ENCODE data around the gene ZFAND3.
"Not testable (repeated sequence)": the region's sequence is repeated elsewhere in the genome, so short reads cannot be mapped to it uniquely, and the experiment has no call there.

ZFAND3 gene

DNA sequence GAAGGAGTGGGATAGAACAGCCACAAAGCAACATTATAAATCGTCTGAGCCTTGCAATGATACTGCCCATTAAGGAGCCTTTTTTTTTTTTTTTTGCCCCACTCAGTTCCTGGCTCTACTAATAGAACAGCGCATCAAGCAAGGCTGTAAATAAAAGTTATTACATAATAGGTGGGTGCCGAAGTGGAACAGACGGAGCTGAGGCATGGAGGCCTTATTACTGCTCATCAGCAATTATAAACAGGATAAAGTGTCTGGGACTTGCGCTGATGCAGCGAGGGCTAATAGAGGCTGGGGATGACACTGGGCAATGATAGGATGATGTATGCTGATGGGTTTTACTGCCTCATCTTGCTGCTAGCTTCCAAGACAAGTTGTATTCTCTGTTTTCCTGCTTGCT is 272.1 kb downstream of the ZFAND3 start:
- DNase-seq (ENCODE audit: low spot score): no peak

DNA sequence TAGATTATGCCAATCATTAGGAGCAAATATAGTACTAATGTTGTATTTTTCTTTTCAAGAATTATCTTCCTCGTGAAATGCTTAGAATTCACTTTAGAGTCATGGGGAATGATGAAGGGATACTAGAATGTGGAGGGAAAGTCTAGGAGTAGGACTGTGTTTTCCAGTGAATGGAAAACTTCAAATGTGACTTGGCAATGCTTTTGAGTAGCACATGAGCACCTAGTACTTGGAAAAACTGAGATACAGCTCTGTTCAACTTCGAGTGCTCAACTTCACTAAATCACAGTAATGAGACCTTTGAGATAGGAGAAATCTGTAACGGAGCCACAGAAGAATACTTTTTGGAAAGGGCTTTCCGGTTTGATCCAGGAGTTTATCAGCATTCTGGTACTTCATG is 272.9 kb downstream of the ZFAND3 start:
- DNase-seq (ENCODE audit: low spot score): no peak

DNA sequence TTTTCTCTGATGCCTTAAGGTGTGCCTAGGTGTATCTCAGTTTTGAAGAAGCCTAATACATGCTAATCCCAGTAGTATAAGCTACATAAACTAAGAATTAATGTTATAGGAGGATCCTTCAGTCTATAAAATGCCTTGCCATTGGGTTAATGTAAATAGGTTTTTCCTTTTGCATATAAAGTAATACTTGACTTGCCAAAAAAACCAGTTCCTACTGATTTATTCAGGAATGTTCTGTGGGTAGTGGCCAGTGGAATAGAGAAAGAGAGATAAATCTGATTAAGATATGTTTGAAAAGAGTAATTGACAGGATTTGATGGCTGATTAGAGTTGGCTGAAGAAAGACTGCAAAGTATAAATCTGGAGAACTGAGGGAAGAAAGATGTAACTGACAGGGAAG is 273.4 kb downstream of the ZFAND3 start:
- DNase-seq (ENCODE audit: low spot score): no peak

DNA sequence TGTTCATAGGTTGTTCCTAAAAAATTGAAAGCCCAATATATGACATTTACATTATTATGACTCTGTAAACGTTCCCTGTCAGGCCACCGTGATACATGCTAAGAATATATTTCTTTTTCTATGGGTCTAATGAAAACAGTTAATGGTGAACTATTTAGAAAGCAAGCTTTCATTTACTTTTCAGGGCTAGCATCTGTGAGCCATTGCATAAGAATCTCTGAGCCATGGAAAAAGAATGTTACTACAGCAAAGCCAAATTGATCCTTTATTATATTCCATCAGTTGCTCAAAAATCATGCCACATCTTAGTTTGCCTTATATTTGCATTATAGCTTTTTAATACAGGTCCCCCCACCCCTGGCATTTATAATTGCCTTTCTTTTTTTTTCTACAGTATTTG is 275.5 kb downstream of the ZFAND3 start:
- DNase-seq (ENCODE audit: low spot score): no peak

DNA sequence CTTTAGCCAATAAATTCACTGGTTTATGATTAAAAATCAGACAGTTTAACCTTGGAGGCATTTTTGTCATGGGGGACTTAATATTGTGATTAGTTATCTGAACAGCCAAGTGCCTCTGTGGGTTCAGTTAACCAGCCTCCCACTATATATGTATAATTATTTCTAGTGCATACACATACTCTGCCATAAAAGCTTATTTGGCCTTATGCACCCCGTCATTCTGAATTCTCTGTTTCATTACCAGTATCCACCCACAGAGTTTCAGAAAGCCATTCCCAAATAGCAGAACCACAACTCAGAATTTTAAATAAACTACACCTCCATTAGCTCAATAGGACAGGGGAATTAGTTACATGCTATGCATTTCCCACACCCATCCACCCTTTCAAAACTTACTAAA is 279.7 kb downstream of the ZFAND3 start:
- no peak for DNase-seq (ENCODE audit: low spot score)

DNA sequence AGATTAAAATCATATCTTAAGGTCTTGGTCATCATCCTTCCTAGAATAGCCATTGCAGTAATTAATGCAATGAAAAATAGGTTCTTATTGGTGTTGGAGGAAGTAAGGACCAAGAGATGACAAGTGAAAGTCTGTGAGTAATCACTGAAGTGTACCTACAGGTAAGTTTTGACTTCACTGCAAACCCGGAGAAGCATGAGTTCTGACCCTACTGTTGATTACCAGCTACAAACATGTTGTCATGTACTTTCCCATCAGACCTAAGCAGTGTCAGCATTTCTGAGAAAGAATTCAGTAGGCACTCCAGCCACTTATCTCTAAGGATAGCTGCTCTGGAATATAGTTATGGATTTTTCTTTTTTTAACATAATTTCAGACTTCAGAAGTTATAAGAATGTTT is 280.9 kb downstream of the ZFAND3 start:
- no peak for DNase-seq (ENCODE audit: low spot score)

DNA sequence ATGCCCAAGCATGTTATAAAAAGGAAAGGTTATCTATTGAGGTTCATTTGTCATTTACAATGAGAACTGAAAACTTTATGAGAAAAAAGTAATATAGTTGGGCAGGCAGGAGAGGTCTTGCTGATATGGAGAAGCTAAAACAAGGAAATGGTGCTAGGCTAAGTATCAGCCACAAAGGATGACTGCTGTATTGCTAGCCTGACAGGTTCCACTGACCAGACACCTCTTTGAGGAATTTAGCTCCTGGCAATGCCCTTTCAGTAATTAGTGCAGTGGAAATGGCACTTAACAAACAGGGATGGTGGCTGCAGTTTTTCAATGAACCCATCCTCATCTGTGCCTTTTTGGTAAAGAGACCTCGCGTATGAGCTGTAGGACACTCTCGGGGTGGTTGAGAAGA is 284.4 kb downstream of the ZFAND3 start:
- DNase-seq (ENCODE audit: low spot score): no peak

DNA sequence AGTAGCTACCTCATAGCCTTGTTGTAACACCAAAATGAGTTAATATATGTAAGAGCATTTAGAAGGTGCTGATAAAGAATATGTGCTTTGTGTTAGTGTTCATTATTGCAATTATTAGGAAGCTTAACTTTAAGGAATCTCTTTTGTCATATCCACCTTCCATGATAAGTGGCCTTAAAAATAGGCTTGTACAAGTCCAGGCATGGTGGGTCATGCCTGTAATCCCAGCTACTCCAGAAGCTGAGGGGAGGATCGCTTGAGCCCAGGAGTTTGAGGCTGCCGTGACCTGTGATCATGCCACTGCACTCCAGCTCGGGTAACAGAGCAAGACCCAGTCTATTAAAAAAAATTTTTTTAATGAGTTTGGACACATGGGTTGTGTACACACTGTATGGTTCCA is 285.5 kb downstream of the ZFAND3 start:
- DNase-seq (ENCODE audit: low spot score): no peak

DNA sequence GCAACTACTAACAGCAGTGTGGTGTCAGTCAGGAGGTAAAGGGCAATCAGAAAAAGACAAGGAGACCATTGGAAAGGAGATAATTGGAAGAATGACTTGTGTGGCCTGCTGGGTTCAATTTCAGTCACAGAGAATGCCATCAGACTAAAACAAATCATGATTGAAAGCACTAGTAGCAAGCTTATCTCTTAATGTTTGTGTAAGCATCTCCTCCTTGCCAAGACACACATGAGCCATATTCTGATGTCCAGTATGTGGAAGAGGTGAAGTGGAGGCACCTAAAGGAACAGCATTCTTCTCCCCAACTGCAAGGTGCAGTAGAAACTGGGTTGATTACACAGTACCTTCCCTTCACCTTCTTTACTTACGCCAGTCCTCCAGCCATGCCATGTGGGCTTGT is 287.5 kb downstream of the ZFAND3 start:
- DNase-seq (ENCODE audit: low spot score): no peak

DNA sequence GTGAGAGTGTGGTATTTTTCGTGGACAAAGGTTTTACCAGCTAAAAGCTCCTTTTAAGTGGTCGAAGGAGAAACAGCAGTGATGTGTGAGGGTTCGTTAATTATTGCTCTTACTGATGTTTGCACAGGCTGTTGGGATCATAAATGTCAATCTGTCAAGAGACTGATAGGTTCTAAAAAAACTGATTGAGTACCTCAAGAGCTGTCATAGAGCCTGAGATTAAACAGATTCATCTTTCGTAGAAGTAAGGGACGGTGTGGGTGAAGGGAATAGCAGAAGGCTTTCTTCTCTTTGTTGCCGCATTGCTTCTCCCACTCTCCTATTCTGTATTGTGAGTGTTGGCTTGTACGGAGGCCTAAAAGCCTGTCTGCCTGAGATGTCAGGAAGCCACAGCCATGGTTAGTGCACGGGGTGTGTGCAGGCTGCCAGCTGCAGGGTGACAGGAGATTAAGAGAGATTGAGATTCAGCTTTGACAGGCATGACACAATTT is 291.0 kb downstream of the ZFAND3 start:
- DNase-seq (ENCODE audit: low spot score): no peak

DNA sequence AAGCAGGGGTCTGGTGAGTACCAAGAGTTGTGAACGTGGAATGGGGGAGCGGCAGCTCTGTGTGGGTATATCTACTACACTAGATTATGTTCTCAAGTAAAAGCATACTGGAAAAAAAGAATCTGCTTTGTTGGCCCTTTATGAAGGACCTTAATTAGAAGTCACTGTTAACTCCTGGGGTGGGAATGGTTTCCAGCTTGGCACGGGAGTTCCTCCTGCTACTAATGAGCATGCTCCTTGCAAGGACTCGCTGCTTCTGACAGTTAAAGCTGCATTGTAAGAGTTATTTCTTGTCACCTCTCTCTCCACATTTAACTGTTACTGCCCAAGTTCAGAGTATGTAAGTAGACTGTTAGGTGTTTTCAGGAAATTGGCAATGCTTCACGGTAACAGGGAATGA is 292.7 kb downstream of the ZFAND3 start:
- no peak for DNase-seq (ENCODE audit: low spot score)

DNA sequence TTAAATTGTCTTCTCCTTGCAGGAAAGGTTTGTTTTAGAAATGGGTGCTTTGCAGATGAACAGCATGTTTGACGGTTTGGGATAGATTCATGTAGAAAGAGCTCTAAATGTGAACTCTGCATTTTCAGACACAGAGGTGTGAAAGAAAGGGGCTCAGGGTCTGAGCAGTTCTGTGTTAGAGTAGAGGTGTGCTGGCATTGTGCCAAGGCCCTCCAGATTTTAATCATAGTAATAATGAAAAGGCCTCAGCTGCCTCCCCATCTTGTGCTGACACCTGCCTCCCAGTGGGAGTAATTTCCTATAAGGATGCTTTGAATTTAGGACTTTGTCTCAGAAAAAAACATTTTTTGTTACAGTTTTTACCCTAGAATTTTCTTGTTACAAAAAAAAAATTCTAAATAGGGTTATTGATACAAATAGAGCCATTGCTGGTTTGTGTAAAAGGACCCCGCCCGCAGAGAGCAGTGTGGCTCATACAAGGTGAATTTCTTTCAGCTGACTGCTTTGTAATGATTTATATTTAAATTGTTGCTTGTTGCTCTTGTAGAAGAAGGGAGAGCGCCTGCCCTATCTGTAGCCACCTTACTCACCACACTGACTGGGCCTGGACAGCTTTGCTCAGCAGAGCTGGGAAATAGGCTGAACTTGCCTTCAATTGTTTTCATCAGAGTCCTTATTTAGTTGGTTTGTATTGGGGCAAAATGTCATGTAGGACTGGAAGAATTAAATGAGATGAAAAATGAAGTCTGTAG is 294.5 kb downstream of the ZFAND3 start:
- no peak for DNase-seq (ENCODE audit: low spot score)

DNA sequence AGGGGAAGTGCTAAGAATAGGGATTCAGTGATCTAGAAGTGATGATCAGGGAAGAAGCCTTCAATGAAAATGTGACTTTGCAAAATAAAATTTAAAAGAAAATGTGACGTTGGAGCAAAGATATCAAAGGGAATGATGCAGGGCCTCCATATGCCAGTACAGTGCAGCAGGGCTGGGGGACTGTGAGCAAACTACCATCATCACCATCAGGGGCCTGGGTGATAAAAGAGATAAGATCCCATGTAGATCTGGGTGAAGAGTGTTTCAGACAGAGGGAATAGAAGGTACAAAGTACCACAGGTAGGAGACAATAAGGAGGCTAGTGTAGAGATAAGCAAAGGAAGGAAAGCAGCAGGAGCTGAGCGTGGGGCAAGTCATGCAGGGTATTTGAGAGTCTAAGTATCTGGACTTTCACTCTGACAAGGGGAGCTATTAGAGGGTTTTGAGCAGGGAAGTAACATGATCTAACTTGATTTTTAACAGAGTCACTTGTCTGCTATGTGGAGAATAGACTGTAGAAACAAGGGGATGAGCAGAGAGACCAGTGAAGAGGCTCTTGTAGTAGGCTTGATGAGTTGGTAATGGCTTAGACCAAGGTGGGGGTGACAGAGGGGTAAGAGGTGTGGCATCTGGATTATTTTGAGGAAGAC is 295.6 kb downstream of the ZFAND3 start:
- DNase-seq (ENCODE audit: low spot score): no peak

DNA sequence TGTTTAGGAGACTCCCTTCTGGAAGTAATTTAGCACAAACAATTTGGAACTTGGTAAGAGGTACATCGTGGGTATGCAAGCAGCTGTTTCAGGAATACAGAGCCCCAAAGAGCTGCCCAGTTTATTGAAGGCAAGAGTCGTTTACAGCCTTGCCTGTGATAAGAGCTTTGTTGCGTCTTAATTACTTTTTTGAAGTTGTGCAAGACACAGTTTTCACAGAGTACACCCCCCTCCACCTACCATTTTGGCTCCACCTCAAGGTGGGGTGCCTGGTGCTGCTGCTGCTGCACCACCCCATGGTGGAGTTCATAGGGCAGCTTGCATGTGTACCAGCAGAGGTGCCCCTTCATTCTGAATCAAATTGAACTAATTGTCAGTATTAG is 296.1 kb downstream of the ZFAND3 start:
- DNase-seq (ENCODE audit: low spot score): no peak

DNA sequence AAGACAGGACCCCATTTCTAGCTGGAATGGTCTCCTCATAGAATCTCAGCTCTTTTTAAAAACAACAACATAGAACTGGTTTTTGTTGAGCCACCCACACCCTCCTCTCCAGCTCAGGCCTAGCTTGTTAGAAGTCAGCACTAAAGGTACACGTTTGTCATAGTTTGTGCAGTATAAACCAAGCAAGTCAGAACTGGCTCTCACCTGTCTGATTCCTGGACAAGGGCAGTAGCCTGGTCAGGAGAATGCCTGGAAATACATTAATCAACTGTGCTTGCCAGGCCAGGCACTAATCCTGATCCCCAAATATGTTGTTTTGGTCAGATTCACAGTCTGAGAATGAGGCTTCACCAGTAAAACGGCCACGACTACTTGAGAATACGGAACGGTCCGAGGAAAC is 296.7 kb downstream of the ZFAND3 start:
- DNase-seq (ENCODE audit: low spot score): no peak

DNA sequence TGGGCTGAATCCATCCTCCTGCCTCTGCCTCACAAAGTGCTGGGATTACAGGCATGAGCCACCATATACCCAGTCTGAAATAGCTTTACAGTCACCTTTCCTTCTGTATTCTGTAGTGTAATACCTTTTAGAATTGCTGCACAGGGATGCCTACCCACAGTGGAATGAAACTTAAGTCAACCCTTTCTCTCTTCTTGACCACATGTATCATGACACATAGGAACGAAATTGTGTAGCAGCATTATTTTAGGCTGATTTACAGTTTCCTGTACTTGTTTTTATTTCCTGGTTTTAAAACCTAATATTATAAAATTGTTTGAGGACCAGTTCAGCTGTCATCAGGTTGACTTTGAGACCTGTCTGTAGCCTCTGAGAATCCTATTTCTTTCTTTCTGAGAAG is 297.8 kb downstream of the ZFAND3 start:
- DNase-seq (ENCODE audit: low spot score): no peak

DNA sequence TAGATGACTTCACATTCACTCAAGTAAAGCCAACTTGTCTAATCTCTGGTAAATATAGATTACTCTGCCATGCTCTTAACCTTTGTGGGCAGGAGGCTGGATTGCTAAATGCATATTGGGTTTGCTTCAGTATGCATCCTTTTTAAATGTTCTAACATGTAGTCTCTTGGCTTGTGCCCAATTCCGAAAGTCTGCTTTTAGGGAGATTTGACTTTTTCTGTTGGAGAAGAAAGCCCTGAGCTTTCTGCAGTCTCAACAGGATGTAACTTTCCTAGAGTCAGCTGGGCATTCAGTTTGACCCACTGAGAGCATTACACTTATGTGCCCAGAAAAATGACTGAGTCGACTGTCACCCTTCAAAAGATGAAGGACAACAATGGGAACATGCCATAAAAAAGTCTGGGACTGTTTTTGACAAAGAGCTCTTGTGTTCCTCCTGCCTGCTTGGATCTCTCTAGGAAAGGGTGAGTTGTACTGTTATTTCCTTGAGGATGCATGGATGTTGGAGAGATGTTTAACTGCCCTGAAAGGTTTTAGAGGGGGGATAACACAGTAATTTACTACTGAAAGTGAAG is 299.4 kb downstream of the ZFAND3 start:
- no peak for DNase-seq (ENCODE audit: low spot score)

DNA sequence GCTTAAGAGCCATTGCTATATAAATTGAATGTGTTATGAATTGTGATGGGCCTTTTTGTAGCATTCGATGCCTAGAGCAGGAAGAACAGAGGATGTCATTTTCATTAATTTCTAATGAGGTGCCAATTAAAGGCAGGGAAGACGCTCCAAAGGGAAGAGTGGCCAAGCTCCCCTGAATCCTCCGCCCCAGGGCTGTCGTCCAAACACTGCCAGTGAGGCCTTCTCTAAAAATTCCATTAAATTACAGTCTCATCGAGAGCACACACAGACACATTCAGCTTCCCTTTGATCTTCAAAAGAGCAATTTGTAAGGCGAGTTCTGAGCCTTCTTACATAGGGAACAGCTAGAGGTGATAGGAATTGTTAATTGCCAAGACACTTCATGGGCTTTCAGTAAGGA is 300.0 kb downstream of the ZFAND3 start:
- DNase-seq (ENCODE audit: low spot score): no peak

DNA sequence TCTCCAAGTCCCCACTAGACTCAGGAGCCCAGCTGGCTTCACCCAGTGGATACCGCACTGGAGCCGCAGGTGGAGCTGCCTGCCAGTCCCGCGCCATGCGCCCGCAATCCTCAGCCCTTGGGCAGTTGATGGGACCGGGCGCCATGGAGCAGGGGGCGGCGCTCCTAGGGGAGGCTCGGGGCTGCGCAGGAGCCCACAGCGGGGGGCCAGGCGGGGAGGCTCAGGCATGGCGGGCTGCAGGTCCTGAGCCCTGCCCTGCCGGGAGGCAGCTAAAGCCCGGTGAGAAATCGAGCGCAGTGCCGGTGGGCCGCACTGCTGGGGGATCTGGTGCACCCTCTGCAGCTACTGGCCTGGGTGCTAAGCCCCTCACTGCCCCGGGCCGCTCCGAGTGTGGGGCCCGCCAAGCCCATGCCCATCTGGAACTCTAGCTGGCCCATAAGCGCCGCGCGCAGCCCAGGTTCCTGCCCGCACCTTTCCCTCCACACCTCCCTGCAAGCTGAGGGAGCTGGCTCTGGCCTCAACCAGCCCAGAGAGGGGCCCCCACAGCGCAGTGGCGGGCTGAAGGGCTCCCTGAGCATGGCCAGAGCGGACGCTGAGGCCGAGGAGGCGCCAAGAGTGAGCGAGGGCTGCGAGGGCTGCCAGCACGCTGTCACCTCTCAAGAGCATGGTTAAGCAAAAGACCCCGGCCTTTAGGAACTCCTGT is 304.8 kb downstream of the ZFAND3 start:
- DNase-seq (ENCODE audit: low spot score): not testable (repeated sequence)

DNA sequence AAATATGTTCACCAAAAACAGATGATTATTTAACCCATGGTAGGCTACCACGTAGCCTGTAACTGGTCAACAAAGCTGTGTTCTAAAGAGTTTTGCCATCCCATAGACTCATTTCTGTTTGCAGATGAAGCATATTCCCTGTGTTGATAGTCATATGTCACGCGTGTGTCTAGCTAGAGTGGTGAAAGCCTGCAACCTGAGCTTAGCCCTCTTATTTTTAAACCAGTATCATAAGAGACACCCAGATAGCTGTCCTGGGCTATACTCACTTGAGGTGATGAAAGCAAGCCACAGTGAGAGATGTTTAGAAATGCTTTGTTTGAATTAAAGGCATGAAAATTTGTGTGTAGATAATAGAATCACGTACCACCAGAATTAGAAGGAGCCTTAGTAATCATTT is 307.8 kb downstream of the ZFAND3 start:
- no peak for DNase-seq (ENCODE audit: low spot score)

DNA sequence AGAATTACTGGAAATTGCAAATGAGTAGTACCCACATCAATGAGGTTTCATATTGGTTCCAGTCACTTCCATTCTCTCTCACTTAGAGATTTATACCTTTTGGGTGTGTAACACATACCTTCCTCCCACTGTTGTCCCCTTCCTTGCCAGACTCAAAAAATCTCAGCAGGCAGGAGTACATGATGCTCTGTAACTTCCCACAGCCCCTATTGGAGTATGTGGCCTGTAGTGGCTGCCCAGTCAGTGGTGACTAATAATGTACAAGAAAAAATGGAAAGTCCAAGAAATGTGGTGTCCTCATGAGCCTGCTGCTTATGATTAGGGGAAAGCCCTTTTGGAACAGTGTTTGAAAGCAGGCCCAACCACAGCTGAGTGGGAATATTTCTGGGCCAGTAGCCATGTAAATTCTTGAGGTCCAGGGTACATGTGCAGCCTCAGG is 312.0 kb downstream of the ZFAND3 start:
- no peak for DNase-seq (ENCODE audit: low spot score)

DNA sequence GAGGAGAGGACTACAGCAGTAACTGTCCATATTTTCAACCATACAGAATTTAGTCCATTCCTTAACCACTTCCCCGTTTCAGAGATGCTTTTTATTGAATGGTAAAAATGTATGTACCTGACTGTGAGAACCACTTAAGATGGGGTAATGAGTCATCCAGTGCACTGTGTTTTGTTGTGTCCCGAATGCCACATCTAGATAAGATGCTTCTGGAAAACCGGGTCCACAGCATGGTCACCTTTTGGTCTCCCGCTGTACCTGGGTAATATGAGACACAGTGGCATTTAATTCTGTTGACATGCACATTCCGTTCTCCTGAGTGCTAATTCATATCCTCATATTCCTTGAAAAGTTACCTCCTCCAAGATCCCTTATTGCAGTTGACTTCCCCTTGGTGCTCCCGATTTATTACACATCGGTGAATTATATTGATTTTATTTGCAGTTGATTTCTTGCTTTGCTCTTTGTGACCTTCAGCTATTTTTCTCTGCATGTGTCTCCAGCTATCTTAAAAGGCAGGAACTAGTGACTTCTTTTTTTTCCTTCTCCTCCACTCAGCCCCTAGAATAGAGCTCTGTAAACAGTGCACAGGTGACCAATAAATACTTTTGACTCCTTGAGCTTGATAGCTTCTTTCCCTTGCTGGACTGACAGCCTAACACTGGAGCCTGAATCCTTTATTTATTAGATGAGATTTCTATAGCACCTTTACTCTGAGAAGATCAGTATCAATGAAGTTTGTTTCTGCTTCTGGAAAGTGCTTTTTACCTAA is 314.6 kb downstream of the ZFAND3 start:
- DNase-seq (ENCODE audit: low spot score): no peak
